ENCODE measurements around the gene FCN3.

Gene FCN3

DNA sequence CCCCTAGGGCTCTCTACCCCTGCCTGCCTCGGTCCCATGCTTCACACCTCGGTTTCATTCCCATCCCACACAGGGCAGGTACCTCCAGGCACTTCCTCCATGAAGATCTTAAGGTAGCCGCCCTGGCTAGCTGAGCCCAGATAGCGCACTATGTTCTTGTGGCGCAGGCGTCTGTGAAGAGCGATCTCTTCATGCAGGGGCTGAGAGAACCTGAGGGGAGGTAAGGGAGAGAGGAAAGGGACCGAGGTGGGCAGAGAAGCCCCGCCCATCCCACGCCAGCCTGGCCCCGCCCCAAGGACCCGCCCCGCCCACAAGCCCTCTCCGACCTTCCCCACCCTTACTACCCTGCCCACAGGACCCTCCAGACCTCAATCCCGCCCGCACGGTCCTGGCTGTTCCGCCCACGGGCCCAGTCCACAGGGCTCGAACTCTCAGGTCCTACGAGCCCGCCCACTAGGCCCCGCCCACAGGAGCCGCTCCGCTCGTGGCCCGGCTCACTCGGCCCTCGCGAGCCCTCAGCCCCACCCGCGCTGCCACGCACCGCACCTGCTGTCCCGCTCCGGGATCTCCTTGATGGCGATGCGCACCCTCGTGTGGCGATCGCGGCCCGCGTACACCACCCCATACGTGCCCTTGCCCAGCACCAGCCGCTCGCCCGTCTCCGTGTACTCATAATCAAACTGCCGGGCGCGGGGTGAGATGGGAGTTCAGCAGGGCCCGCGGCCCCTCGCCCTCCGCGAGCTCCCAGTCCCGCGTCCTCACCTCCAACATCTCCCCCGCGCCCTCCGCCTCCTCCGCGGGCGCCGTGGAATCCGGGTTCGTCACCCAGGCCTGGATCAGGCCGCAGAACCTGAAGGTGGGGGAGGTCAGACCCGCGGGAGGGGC lies 14.2 kb downstream of the FCN3 start:
- no peak for DNase-seq (ENCODE audit: low read depth in 2 of 3, low spot score in 1 of 3)

DNA sequence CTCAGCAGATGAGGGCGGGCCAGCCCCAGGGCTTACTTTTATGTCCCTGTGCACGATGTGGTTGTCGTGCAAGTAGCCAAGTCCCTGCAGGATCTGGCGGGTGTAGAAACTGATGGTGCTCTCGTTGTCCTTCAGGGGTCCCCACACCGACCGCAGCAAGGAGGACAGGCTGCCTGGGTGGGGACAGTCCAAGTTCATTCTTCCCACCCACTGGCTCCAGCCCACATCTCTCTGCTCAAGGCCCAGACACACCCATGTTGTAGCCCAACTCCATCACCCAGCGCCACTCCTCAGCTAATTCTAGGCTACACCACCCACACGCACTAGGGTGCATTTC lies 14.8 kb downstream of the FCN3 start:
- DNase-seq (ENCODE audit: low read depth in 2 of 3, low spot score in 1 of 3): no peak

DNA sequence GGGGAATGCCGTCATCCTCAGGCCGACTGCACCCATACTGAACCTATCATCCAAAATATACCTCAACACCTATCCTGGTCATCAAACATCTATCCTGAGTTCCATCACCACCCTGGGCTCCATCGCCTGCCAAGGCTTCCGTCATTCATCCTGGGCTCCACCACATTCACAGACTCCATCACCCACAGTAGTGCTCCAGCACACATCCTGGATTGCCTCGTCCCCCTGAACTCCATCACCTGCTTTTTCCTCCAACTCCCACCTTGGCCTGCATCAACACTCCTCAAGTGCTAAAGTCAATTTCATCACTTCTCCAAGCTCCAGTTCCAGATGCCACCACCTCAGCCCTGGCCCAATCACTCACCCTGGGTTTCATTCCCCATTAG lies 15.7 kb downstream of the FCN3 start:
- no peak for DNase-seq (ENCODE audit: low read depth in 2 of 3, low spot score in 1 of 3)

DNA sequence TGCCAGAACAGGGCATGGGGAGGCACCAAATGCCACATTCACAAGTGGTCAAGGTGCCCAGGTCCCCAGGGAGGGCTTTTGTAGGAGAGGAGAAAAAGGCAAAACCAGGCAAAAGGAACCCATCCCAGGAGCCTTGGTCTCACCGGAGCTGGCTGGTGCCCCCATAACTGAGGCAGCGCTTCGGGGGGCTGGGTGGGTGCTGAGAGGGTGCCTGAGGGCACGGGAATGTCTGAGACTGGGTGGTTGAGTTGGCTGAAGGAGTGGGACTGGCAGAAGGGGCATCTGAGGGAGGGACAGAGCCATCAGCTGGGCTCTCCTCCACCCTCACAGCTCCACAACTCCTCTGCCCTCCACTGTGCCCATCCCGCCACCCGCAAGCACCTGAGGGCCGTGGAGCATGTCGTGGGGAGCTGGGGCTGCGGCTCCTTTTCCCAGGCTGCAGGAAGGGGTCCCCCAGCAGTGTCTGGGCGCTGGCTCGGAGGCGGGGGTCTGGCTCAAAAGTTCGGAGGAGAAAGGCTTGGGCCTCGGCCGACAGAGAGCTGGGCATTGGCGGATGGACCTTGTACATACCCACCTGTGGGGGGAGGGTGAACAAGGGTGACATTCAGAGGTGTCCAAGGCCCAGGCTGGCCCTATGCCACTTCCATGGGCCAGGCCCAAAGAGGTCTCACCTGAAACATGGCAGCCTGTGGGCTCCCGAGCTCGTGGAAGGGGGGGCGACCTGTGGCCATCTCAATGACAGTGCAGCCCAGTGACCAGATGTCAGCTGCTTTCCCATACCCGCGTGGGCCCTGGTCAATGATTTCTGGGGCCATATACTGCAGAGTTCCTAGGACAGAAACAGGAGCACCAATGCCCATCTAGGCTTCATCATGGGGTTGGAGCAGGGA lies 16.3 kb downstream of the FCN3 start:
- no peak for DNase-seq (ENCODE audit: low read depth in 2 of 3, low spot score in 1 of 3)

- DNase-seq (ENCODE audit: low read depth in 2 of 3, low spot score in 1 of 3): peak; percentile 70 to 84 (median 75)
Measured at GRCh38 chr1:27357281-27358037, 17.2 kb downstream of the FCN3 start.

GRCh38 chr1:27356619-27357280 lies 17.9 kb downstream of the FCN3 start:
- no peak for DNase-seq (ENCODE audit: low read depth in 2 of 3, low spot score in 1 of 3)

- DNase-seq (ENCODE audit: low read depth in 2 of 3, low spot score in 1 of 3): no peak
Measured at GRCh38 chr1:27356277-27356618, 18.4 kb downstream of the FCN3 start.

- no peak for DNase-seq (ENCODE audit: low read depth in 2 of 3, low spot score in 1 of 3)
Measured at GRCh38 chr1:27355683-27356082, 18.9 kb downstream of the FCN3 start.

DNA sequence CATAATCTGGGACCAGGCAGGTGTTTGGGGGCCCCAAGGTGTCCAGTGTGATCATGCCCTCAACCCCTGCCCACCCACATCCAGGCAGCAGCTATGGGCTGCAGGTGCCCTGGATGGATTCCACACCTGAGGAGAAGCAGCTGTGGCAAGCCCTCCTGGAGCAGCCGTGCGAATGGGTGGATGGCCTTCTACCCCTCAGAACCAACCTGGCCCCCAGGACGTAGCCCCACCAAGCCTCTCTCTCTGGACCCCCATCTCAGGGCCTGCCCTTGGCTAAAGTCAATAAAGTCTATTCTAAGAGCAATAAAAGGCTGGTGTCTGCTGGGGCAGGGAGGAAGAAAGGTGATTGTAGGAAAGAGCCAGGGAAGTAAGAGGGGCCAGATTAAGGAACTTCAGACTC lies 21.0 kb downstream of the FCN3 start:
- no peak for DNase-seq (ENCODE audit: low read depth in 2 of 3, low spot score in 1 of 3)

DNA sequence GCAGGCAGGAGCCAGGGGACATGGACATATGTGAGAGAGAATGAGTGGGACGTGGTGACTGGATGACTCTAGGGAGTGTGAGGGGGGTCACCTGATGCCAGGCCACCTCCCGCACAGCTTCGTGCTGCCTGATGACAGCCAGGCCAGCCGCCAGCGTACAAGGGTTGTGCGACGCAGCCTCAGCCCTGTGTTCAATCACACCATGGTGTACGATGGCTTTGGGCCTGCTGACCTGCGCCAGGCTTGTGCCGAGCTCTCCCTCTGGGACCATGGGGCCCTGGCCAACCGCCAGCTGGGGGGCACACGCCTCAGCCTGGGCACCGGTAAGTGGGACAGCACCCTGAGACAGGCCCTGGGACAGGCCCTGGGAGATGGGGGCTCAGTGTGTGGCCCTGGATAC lies 21.5 kb downstream of the FCN3 start:
- no peak for DNase-seq (ENCODE audit: low read depth in 2 of 3, low spot score in 1 of 3)

- no peak for DNase-seq (ENCODE audit: low read depth in 2 of 3, low spot score in 1 of 3)
Measured at GRCh38 chr1:27351541-27352107, 23.0 kb downstream of the FCN3 start.

GRCh38 chr1:27350663-27351540 lies 23.7 kb downstream of the FCN3 start:
- DNase-seq (ENCODE audit: low read depth in 2 of 3, low spot score in 1 of 3): no peak

- no peak for DNase-seq (ENCODE audit: low read depth in 2 of 3, low spot score in 1 of 3)
Measured at GRCh38 chr1:27349784-27350662, 24.6 kb downstream of the FCN3 start.

DNA sequence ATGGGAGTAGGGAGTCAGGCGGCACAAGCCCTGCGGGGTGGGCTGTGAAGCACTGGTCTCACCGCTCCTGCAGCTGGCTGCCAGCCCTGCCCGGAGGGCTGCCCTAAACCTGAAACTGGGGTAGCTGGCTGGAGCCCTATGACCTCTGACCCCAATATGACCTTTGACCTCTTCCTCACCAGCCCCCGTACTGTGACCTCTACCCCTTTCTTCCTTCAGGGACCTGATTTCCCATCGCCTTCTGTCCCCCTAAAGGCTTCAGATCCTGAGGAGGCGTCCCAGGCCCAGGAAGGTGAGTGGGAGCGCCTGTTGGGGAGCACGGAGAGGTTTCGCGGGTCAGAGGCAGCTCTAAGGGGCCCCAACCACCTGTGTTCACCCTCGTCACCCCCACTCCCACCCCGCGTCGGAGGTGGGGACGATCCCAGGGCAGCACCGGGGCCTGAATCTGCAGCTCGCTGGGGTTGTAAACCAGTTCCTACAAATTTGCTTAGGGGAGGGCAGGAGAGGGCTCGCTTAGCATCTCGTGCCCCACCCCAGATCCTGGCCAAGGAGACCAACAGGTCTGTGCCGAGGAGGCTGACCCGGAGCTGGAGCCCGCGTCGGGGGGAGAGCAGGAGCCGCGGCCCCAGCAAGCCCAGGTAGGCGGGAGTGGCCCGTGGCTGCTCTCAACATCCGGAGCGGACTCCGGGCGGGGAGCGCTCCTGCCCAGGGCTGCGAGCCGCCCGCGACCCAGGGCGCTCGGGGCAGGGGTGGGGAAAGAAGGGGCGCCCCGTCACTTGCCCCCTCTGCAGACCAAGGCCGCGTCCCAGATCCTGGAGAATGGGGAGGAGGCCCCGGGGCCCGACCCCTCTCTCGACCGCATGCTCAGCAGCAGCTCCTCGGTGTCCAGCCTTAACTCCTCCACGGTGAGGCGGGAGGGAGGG lies 25.5 kb downstream of the FCN3 start:
- no peak for DNase-seq (ENCODE audit: low read depth in 2 of 3, low spot score in 1 of 3)

DNA sequence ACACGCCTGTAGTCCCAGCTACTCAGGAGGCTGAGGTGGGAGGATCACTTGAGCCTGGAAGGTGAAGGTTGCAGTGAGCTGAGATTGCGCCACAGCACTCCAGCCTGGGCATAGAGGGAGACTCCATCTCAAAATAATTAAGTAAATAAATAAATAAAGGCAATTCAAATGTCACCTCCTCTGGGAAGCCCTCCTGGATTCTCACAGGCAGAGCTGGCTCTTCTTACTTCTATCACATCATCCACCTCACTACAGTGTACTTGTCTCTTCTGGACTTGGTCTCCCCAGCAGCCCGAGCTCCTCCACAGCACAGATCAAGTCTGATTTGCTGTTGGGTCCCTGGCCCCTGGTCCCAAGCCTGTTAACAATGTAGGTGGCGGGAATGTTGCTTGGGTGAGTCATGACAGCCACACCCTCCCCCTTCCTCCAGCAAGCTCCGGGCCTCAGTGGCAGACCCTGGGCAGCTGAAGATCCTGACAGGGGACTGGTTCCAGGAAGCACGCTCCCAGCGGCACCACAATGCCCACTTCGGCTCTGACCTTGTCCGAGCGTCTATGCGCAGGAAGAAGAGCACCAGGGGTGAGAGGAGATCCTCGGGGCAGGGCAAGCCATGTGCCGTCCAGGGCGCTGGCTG lies 27.5 kb downstream of the FCN3 start:
- DNase-seq (ENCODE audit: low read depth in 2 of 3, low spot score in 1 of 3): no peak

GRCh38 chr1:27346357-27346756 lies 28.3 kb downstream of the FCN3 start:
- DNase-seq (ENCODE audit: low read depth in 2 of 3, low spot score in 1 of 3): no peak

DNA sequence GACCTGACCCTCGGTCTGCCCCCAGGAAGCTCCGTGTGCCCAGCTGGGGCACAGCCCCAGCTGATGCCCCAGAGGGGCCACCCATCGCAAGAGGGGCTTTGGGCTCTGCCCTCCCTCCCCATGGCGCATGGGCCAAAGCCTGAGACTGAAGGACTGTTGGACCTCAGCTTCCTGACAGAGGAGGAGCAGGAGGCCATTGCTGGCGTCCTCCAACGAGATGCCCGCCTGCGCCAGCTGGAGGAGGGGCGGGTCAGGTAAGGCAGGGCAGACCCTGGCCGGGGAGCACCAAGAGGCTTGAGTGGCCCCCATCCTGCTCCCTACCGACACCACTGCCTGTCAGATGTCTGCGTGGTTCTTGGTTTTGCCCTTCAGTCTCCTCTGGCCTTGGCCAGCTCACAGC lies 29.4 kb downstream of the FCN3 start:
- no peak for DNase-seq (ENCODE audit: low read depth in 2 of 3, low spot score in 1 of 3)
